Urothelium cell line (cell line): ENCODE results near the gene PALMD.

Source experiments
- DNase-seq: peaks from one replicate; pipeline ENCODE4 v3.0.0; 2011; ENCODE audit warnings: low spot score, mixed read lengths
- FAIRE-seq: peaks from 2 replicates; lab custom pipeline; 2011; peaks lifted over from hg19 to GRCh38; lab: Jason Lieb, UNC

Gene PALMD

DNA sequence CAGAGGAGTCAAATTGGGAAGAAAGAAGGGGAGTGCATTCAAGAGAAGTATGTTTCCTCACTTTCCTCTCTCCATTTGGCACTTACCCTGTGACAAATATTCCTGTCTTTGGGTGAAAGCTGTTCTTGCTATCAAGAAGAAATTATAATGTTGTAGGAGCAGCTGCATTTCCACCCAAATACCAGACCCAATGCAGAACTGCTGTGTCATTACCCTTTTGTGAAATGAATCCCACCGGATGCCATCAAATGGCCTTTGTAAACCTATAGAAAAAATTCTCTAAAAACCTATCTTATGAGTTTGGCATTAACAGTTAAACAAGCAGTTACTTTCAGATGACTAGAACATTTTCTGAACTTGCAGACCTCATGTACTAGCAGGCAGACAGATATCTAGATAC is 16.7 kb upstream of the PALMD start:
- FAIRE-seq, result no peak
- DNase-seq, result no peak

DNA sequence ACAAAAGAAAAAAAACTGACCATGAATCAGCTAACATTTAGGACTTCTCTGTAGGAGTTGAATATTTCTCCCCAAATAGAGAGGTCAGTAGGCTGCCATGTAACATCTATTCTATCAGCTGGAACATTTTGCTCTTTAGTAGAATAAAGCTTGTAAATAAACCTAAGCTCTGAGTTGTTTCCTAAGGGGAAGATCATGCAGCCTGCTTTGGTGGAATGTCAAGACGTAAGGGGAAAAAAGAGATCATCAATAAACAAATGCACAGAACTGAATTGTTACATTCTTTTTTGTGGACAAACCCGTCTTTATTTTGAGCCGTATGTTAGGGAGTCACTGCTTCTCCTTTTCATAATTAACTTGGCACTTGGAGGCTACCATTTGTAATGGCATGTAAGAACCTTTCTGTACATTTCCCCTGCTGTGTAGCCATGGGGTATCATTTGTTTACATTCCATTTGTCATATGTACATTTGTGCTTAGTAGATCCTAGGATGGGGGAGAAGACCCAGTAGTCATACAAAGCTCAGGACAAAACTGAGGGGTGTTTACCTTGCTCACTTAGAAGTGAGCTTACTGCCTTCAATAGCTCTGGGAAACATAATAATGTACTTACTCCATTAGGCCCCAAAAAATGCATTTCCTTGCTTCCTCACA is 10.8 kb upstream of the PALMD start:
- no peak for DNase-seq

DNA sequence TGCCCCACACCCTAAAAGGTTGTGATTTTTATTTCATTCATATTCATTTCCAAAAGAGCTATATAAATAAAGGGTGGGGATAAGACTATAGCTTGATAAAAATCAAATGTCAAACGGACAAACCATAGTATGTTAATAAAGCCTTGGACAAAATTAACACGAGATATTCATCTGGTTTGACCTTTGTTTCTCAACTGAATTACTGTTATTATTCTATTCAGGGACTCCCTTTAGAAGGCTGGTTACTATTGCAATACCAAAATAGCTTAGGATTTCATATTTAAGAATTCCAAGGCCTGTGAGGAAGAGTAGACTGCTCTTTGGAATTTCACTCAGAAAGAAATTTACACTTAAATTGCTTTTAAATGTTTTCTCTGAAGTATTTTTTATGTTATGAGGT is 10.2 kb upstream of the PALMD start:
- FAIRE-seq (no peak), DNase-seq (no peak)

More for the DNA sequence above, 10.8 kb upstream of the PALMD start:
- no peak for FAIRE-seq

DNA sequence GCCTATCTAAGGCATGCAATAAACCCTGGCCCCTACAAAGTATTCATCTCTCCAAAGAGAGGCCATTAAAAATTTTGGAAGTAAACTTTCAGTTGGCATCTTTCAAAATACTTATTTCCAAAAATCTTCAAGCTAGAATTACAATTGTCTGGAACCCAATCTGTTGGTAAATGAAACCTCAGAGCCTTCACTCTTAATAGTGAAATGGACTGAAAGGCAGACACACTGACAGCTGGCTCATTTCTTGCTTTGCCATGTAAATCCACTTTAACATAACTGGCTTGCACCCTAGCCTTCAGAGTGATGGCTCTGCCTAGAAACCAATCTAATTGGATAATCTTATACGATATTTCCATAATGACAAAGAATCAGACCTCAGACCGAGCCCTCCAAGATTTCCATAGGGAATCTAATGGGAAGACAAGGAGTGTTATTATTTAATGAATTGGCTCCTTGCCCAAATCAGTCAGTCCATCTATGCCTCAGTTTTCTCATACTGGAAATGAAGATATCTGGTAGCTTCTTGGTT is 9.2 kb upstream of the PALMD start:
- DNase-seq (no peak), FAIRE-seq (no peak)

DNA sequence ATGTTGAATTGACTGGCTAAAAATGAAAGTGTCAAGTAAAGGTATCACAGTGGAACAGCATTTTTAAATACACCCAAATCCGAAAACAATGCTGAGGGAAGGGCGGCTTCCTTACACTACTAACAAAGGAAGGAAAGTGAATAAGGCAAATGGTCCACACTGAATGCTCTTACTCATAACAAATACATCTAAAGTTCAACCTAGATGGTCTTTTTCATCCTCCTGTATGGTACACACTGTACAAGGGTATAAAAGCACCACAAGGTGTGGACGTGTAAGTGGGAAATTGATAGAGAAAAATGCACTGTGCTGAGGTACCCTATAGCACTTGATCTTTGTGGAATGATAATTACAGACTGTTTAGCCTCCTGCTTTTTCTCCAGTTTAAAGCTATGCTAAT is 7.1 kb upstream of the PALMD start:
- DNase-seq (no peak), FAIRE-seq (no peak)

- no peak for FAIRE-seq
- DNase-seq, result no peak
Observed at GRCh38 chr1:99639408-99639807, 6.5 kb upstream of the PALMD start.

DNA sequence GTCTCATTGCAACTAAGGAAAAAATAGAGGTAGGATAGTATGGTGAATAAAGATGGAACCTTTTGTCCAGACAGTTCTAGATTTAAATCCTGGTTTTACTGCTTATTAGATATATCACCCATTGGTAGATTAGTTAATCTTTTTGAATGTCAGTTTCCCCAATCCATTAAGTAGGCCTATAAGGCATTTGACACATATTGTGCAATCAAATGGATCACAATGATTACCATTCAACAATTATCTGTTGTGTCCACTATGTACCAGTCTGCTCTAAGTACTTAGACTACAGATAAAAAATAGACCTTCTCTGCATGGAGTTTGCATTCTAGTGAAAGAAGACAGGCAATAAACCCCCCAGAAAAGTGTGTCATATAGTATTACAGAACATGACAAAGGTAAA is 6.0 kb upstream of the PALMD start:
- no peak for DNase-seq
- FAIRE-seq, result no peak

DNA sequence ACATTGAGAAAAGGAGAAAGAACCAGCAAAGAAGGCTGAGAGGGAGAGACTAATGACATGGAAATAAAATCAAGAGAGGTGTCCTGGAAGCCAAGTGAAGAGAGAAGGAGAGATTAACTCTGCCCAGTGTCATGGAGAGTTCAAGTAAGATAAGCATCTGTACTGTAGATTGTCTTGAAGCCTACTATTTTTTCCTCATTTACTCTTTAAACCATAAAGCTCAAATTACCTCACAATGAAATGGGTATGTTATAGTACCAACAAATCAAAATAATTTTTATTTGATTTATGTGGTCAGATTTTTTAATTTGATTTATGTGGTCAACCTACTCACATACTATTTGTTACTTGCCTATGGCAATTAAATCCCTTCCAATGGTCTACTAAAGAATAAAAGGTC is 5.2 kb upstream of the PALMD start:
- no peak for FAIRE-seq
- no peak for DNase-seq

DNA sequence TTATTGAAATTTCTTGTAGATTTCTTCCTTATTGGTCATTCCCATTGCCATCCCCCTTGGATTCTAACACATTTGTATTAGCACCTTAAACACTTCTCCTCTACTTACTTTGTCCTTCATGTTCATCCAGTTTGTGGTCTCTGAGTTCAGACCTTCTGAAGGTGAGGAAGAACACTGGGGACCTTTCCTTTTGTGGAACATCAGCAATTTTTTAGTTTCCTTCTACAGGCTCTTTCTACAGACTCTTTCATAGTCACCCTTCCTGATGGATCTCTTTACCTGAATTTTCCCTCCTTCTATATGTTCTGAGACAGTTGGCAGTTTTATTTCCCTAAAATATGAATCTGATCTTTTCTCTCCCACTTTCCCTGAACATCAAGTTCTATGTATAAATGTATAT is 4.4 kb upstream of the PALMD start:
- no peak for DNase-seq
- FAIRE-seq, result no peak

GRCh38 chr1:99642053-99642452 is 3.9 kb upstream of the PALMD start:
- DNase-seq (no peak), FAIRE-seq (no peak)

DNA sequence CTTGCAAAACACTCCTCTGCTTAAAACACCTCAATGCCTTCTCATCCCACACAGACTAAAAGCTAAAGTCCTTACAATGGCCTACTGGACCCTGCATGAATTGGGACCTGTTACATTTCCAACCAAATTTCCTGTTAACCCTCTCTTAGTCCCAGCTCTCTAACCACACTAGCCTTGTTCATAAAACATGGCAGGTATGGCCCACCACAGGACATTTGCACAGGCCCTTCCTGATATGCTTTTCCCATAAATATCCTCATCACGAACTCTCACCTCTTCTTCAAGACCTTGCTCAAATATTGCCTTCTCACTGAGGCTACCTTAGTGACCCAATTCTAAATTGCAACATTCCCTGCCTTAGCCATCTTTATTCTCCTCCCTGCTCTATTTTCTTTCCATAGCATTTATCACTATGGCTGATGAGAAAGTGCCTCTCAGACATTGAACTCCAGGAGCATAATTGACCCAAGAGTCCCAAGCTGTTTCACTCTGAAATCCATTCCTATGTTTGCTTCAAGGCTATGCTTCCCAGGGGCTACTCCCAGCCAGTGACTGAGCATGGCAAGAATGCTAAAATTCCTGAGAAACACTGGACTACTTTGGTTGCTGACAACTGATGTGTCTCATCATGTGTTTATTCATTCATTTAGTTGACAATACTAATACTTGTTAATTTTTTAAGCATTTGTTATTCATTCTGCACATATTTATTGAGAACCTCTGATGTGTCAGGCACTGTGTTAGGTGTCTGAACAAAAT is 2.7 kb upstream of the PALMD start:
- FAIRE-seq (no peak), DNase-seq (no peak)

DNA sequence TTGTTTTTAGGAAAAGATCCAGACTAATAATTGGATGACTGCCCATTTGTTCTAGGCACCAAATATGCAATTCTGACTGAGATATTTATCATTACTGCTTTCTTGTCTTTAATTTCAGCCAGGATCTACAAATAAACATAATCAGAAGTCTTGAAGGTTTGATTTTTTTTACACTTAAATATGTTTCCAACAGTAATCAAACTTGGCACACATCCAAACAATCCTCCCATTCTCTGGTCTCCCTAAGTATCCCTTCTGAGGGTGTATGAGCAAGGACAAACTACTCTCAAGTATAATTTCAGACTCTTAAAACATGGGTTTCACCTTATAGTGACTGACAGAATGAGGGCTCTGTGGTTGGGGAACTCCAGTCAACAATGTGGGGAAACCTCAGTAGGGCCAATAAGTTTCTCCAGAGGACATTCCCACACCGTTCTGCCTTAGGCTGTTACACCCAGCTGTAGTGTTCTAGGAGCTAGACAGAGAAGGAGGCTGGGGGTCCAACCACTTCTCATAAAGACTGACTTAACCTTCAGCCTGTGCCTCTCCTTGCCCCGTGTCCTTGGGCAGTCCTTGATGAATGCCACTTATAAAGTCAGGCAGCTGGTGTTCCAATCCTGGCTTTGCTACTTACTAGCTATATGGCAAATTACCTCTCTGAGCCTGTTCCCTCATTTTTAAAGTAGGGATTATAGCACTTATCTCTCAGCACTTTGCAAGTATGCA is 1.5 kb upstream of the PALMD start:
- DNase-seq (no peak), FAIRE-seq (no peak)

GRCh38 chr1:99645203-99645602 is 710 bp upstream of the PALMD start:
- no peak for FAIRE-seq
- DNase-seq, result peak; percentile 62

GRCh38 chr1:99646868-99647267 is 955 bp downstream of the PALMD start:
- DNase-seq, result no peak
- FAIRE-seq, result no peak

DNA sequence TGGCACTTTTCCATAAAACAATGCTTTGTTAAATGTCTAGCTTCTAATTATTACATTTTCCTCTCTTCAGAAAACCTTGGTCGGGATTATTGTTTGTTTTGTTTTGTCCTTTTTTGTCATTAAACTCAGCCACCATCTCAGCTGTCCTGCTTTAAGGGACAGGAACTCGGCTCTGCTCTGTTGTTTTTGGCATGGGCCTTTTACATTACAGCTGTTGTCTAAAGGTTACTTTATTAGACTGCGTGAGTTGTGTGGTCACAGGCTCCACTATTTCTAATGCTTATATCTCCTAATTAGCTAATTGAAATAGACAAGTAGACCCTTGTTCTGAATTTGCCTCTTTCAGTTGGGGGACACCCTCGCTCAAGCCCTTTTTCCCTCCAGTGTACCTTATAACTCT is 1.6 kb downstream of the PALMD start:
- FAIRE-seq (no peak), DNase-seq (no peak)

GRCh38 chr1:99648107-99648506 is 2.2 kb downstream of the PALMD start:
- FAIRE-seq (no peak), DNase-seq (no peak)

- FAIRE-seq, result no peak
- DNase-seq, result no peak
Observed at GRCh38 chr1:99650030-99650429, 4.1 kb downstream of the PALMD start.

DNA sequence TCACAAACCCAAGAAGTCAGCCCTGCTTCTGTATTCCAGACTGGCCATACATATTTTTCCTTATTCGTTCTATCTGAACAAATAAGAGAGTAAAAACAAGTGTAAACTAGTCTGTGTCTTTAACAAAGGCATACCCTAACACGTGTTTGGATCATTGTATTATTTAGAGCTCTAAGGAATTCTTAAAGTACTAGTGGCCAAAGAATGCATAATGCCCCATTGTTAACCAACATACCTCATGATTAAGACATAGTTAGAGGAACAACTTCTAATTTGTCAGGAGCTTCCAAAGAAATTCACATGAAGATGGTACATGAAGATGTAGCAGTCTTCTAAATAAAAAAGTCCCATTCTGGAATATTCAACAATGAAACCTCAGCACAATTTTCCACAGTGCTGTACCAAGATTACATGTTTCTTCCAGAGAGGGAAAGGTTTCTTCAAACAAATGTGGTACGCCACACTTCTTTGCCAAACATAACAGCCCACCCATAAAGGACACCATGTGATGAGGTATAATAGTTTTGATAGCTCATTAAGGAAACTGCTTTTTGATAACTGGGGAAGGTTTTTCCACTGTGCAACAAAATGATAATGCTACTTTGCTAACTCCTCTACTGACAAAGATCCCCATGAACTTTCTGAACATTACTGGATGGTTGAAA is 5.0 kb downstream of the PALMD start:
- DNase-seq (no peak), FAIRE-seq (no peak)

GRCh38 chr1:99652881-99653281 is 7.0 kb downstream of the PALMD start:
- FAIRE-seq (no peak), DNase-seq (no peak)

DNA sequence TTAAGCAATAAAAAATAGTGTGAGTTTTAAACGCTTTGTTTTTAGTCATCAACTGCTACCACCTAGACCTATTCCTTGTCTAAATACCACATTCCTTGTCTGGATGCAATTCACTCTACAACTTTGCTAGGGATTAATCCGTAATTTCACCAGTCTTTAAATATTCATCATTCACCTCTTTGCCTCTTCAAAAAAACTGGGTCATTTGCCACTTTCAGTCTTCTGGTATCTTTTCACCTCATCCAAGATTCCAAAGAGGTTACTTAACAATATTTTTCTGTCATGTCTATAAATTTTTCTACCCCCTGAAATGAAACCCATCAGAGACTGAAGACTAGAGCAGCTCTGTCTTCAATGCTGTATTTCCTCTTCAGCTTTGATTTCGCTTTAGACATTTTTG is 9.5 kb downstream of the PALMD start:
- FAIRE-seq (no peak), DNase-seq (no peak)

- FAIRE-seq (no peak), DNase-seq (no peak)
Observed at GRCh38 chr1:99656701-99657100, 10.8 kb downstream of the PALMD start.
